BLaER1 (cell line): ENCODE measurements around the gene TNK1.

Experiments used
- H3K27ac ChIP-seq: shearing (Covaris generic); formaldehyde crosslinking; 2 replicates; pipeline ENCODE4 v1.8.1; 2022
- H3K27me3 ChIP-seq: shearing (Covaris generic); formaldehyde crosslinking; 2 replicates; pipeline ENCODE4 v1.8.1; 2022
- H3K36me3 ChIP-seq: shearing (Covaris generic); formaldehyde crosslinking; 2 replicates; pipeline ENCODE4 v1.8.1; 2022
- H3K4me1 ChIP-seq: shearing (Covaris generic); formaldehyde crosslinking; 2 replicates; pipeline ENCODE4 v1.8.1; 2022
- H3K4me2 ChIP-seq: shearing (Covaris generic); formaldehyde crosslinking; 2 replicates; pipeline ENCODE4 v1.8.1; 2022
- H3K4me3 ChIP-seq: shearing (Covaris generic); formaldehyde crosslinking; 2 replicates; pipeline ENCODE4 v1.8.1; 2022
- H3K9ac ChIP-seq: shearing (Covaris generic); formaldehyde crosslinking; 2 replicates; pipeline ENCODE4 v1.8.1; 2022
- H3K9me3 ChIP-seq: shearing (Covaris generic); formaldehyde crosslinking; 2 replicates; pipeline ENCODE4 v1.8.1; 2022
- H4K20me1 ChIP-seq: shearing (Covaris generic); formaldehyde crosslinking; 2 replicates; pipeline ENCODE4 v1.8.1; 2022
- Cebpa-rat ChIP-seq: shearing (Covaris generic); IDR thresholded peaks from 2 replicates; pipeline ENCODE4 v1.8.1; 2022

The TNK1 gene

GRCh38 chr17:7419819-7420610 lies 39.1 kb downstream of the TNK1 start, which contains the start of gene SPEM1:
Gene SPEM1 (plus strand): TSS chr17:7420324. CDS start chr17:7420385, 61 bp downstream.
- H3K27ac ChIP-seq = no peak within 1 kb of the TSS
- H3K9me3 ChIP-seq = no peaks in the 10 kb centered on the region
- no peak for TF ChIP-seq Cebpa-rat
- no peak within 1 kb of the TSS for H3K9ac ChIP-seq
- H3K4me2 ChIP-seq = no peak within 1 kb of the TSS
- H3K27me3 ChIP-seq = no peaks in the 10 kb centered on the region
- H4K20me1 ChIP-seq = no peaks in the 10 kb centered on the region
- no peak within 1 kb of the TSS for H3K4me3 ChIP-seq
- H3K4me1 ChIP-seq = peaks cover 8% of the 10 kb centered on the region
- peaks cover 27% of the 10 kb centered on the region for H3K36me3 ChIP-seq

GRCh38 chr17:7421186-7421585 lies 40.3 kb downstream of the TNK1 start:
- no peaks in the 10 kb centered on the region for H3K9me3 ChIP-seq
- TF ChIP-seq Cebpa-rat = no peak
- H3K27me3 ChIP-seq = no peaks in the 10 kb centered on the region
- H3K36me3 ChIP-seq = peaks cover 15% of the 10 kb centered on the region
- H3K4me3 ChIP-seq = no peak overlapping the region
- no peak overlapping the region for H3K4me2 ChIP-seq
- H4K20me1 ChIP-seq = no peaks in the 10 kb centered on the region
- no peak overlapping the region for H3K27ac ChIP-seq
- peaks cover 8% of the 10 kb centered on the region for H3K4me1 ChIP-seq
- H3K9ac ChIP-seq = no peak overlapping the region

- no peak overlapping the region for H3K27ac ChIP-seq
- no peaks in the 10 kb centered on the region for H3K9me3 ChIP-seq
- no peaks in the 10 kb centered on the region for H3K27me3 ChIP-seq
- no peak for TF ChIP-seq Cebpa-rat
- peaks cover 8% of the 10 kb centered on the region for H3K4me1 ChIP-seq
- no peak overlapping the region for H3K4me3 ChIP-seq
- H3K9ac ChIP-seq = no peak overlapping the region
- H4K20me1 ChIP-seq = no peaks in the 10 kb centered on the region
- no peak overlapping the region for H3K4me2 ChIP-seq
- no peaks in the 10 kb centered on the region; the same call in 1 of the 2 replicates for H3K36me3 ChIP-seq
These were observed 42.8 kb downstream of the TNK1 start for GRCh38 chr17:7423679-7424078.

- Histone ChIP-seq H3K4me3 (no peak within 1 kb of the TSS), H3K9me3 (no peaks in the 10 kb centered on the region), H3K27ac (no peak within 1 kb of the TSS), H4K20me1 (no peaks in the 10 kb centered on the region), H3K4me1 (peaks cover 8% of the 10 kb centered on the region), H3K9ac (no peak within 1 kb of the TSS), H3K4me2 (peak within 1 kb of the TSS; percentile 37), H3K36me3 (no peaks in the 10 kb centered on the region), H3K27me3 (no peaks in the 10 kb centered on the region)
- TF ChIP-seq Cebpa-rat = no peak
These were observed 44.4 kb downstream of the TNK1 start, which contains the start of gene SPEM2 for GRCh38 chr17:7425316-7425715. Gene SPEM2 (plus strand): TSS chr17:7425616. CDS start chr17:7425689, 73 bp downstream.

- no peaks in the 10 kb centered on the region for H4K20me1 ChIP-seq
- no peaks in the 10 kb centered on the region for H3K27me3 ChIP-seq
- no peak overlapping the region for H3K27ac ChIP-seq
- no peaks in the 10 kb centered on the region for H3K36me3 ChIP-seq
- no peak overlapping the region for H3K4me3 ChIP-seq
- H3K4me1 ChIP-seq = peaks cover 8% of the 10 kb centered on the region
- TF ChIP-seq Cebpa-rat = no peak
- no peak overlapping the region for H3K9ac ChIP-seq
- H3K4me2 ChIP-seq = no peak overlapping the region
- no peaks in the 10 kb centered on the region for H3K9me3 ChIP-seq
These were observed 44.9 kb downstream of the TNK1 start for GRCh38 chr17:7425756-7426155.

- no peak overlapping the region for H3K9ac ChIP-seq
- no peaks in the 10 kb centered on the region for H3K9me3 ChIP-seq
- H3K27me3 ChIP-seq = no peaks in the 10 kb centered on the region
- H3K4me1 ChIP-seq = peaks cover 8% of the 10 kb centered on the region
- no peaks in the 10 kb centered on the region for H3K36me3 ChIP-seq
- no peaks in the 10 kb centered on the region for H4K20me1 ChIP-seq
- H3K4me3 ChIP-seq = no peak overlapping the region
- no peak for TF ChIP-seq Cebpa-rat
- H3K27ac ChIP-seq = no peak overlapping the region
- H3K4me2 ChIP-seq = no peak overlapping the region
These were observed 45.4 kb downstream of the TNK1 start for GRCh38 chr17:7426203-7426863.

- Histone ChIP-seq H3K27me3 (no peaks in the 10 kb centered on the region), H3K9me3 (no peaks in the 10 kb centered on the region), H3K4me3 (no peak overlapping the region), H4K20me1 (no peaks in the 10 kb centered on the region), H3K4me2 (no peak overlapping the region), H3K4me1 (peaks cover 8% of the 10 kb centered on the region), H3K9ac (no peak overlapping the region), H3K27ac (no peak overlapping the region), H3K36me3 (no peaks in the 10 kb centered on the region)
- TF ChIP-seq Cebpa-rat = no peak
These were observed 46.1 kb downstream of the TNK1 start for GRCh38 chr17:7426896-7427489.

- Histone ChIP-seq H3K36me3 (no peaks in the 10 kb centered on the region), H3K9me3 (no peaks in the 10 kb centered on the region), H3K9ac (no peak overlapping the region), H4K20me1 (no peaks in the 10 kb centered on the region), H3K27ac (no peak overlapping the region), H3K4me2 (no peak overlapping the region), H3K27me3 (no peaks in the 10 kb centered on the region), H3K4me3 (no peak overlapping the region), H3K4me1 (peaks cover 8% of the 10 kb centered on the region)
- no peak for TF ChIP-seq Cebpa-rat
These were observed 46.7 kb downstream of the TNK1 start for GRCh38 chr17:7427549-7427948.

- TF ChIP-seq Cebpa-rat = no peak
- Histone ChIP-seq H3K4me2 (no peak within 1 kb of the TSS), H4K20me1 (no peaks in the 10 kb centered on the region), H3K27me3 (no peaks in the 10 kb centered on the region), H3K9ac (no peak within 1 kb of the TSS), H3K4me3 (no peak within 1 kb of the TSS), H3K36me3 (no peaks in the 10 kb centered on the region), H3K4me1 (peaks cover 8% of the 10 kb centered on the region), H3K27ac (no peak within 1 kb of the TSS), H3K9me3 (no peaks in the 10 kb centered on the region)
These were observed 47.7 kb downstream of the TNK1 start, which contains the start of gene SPEM3 for GRCh38 chr17:7428557-7428956. Gene SPEM3 (plus strand): TSS chr17:7428857. CDS start chr17:7428903, 46 bp downstream.

GRCh38 chr17:7429722-7430121 lies 48.8 kb downstream of the TNK1 start:
- Histone ChIP-seq H4K20me1 (no peaks in the 10 kb centered on the region), H3K9ac (no peak overlapping the region), H3K9me3 (no peaks in the 10 kb centered on the region)

More at GRCh38 chr17:7429722-7430121, 48.8 kb downstream of the TNK1 start:
- H3K27ac ChIP-seq = no peak overlapping the region
- H3K4me1 ChIP-seq = peaks cover 3% of the 10 kb centered on the region
- H3K36me3 ChIP-seq = no peaks in the 10 kb centered on the region
- no peak overlapping the region for H3K4me2 ChIP-seq
- H3K27me3 ChIP-seq = no peaks in the 10 kb centered on the region
- H3K4me3 ChIP-seq = no peak overlapping the region
- no peak for TF ChIP-seq Cebpa-rat
